Motor neuron (in vitro differentiated cells): Measurements from ENCODE around the gene PTCHD4. TPM values are rescaled to one million over a fixed set of nuclear protein-coding genes. Genes with fewer than 3 reads are reported as not detected.
"Not testable (repeated sequence)": the region's sequence is repeated elsewhere in the genome, so short reads cannot be mapped to it uniquely, and the experiment has no call there.

ENCODE experiments used
- ATAC-seq, 8 experiments: fragments of 200-7000 bp; cut with Tn5 transposase; replicated peaks in 6 of 8; 2 replicates each; pipeline ENCODE4 v1.8.0; 2021; ENCODE audit warnings: mild to moderate bottlenecking in 8 of 8, moderate library complexity in 8 of 8
- H3K27ac ChIP-seq, 2 donors: fragments of 250-450 bp; sonication (Bioruptor Pico); 2 replicates each; pipeline ENCODE4 v1.9.0; 2021; ENCODE audit warnings: antibody characterized with exemption in 2 of 2, mild to moderate bottlenecking in 2 of 2, moderate library complexity in 1 of 2
- H3K4me1 ChIP-seq, 2 donors: fragments of 250-450 bp; sonication (Bioruptor Pico); replicated peaks in 1 of 2; 2 replicates each; pipeline ENCODE4 v1.6.1; 2021; ENCODE audit warnings: antibody characterized with exemption in 2 of 2, mild to moderate bottlenecking in 2 of 2, moderate library complexity in 1 of 2
- H3K4me3 ChIP-seq, 5 donors: fragments of 250-450 bp; sonication (Bioruptor Pico); 2 replicates each; pipeline ENCODE4 v1.9.0; 2021; ENCODE audit warnings: antibody characterized with exemption in 5 of 5, mild to moderate bottlenecking in 5 of 5, moderate library complexity in 4 of 5
- WGBS, 10 experiments: fragments of 450-650 bp; shearing (Covaris generic); methylation state at CpG; one replicate each; pipeline ENCODE4 v1.0.0; 2022; 5-methylcytosine and 5-hydroxymethylcytosine counted together
- in situ Hi-C, 9 experiments: fragments of 400-800 bp; cut with MboI; loops; one replicate each; pipeline ENCODE4 v1.15.0; 2021; ENCODE audit warnings: low sequenced_read_pairs in 9 of 9, low pct_unique_long_range_greater_than_20kb in 2 of 9; ENCODE audit not compliant: unreplicated experiment in 9 of 9
- total RNA-seq, 8 experiments: library from RNA; unstranded; fragments of 300-600 nt; gene quantifications; 2 replicates each; pipeline versions ENCODE4 v1.2.3 to v1.2.4, GENCODE V29; 2022

Gene PTCHD4
- total RNA-seq, 8 experiments from 2014 or later: 1.7 to 46.0 (median 10.8) TPM

DNA sequence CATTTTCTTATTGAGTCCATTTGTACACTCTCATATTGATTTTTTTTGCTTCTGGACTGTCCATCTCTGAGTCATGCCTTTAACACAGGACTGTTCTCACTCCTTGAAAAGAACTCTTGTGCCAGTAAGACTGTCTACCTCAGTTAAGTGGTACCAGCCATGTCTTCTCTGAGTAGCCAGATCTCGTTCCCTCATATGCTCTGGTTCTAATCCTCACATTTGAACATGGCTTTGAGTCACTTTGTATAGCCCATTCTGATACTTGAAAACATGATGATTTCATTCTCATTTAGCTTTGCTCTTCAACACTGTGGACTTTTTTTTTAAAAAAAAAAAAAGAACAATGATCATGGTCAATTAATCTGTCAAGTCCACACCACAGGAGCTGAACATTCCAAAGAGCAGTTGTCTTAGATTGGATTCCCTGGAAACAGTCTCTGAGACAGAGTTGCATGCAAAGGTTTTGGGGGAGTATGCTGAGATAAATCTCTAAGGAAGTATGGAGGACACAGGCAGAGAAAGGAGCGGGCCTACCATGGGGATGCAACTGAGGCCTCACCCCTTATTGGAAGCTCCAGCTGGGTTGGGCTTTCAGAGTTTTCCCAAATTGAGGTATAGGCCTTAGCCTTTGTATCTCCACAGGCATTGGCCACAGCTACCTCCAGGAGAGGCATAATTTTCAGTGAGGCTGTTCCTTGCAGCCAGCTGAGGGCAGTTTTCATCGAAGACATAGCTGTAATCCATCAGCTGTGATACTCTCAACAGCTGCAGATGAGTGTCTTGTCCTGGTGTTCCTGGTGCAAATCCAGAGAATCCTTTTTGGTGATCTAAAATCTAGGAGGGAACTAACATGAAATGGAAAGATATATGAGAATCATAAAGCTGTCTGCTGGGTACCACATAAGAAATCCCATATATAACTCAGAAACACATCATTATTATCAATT, 6.0 kb upstream of the PTCHD4 start:
- in situ Hi-C loops: no loop called here
- Histone ChIP-seq H3K4me1 (peaks cover 7 to 21% of the 10 kb centered on the region in 2 donors), H3K4me3 (no peak overlapping the region), H3K27ac (peak overlapping the region in 1 of 2 donors; percentile 15)
- ATAC-seq: peak in 5 of 8 experiments; percentile 76 to 92 (median 86)
- 20 to 92% (median 63%) methylated on average over 1 to 3 of the region's 3 CpGs for WGBS, 10 experiments

DNA sequence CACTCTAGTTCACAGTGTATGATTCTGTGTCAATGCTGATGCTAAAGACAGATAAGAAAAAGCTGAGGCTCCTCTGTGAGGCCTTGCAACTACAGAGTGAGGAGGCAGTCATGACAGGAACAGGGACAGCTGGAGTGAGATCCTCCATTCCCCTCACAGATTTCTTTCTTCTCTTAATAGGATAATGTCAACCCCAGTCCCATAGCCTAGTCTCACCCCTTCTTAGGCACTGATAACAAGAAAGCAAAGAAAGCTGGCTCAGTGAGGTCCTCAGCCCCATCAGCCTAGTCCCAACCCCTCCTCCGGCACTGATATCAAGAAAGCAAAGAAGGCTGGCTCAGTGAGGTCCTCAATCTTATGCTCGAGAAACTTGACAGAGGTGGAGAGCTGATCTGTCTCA, 2.1 kb upstream of the PTCHD4 start:
- no peak overlapping the region for H3K27ac ChIP-seq
- ATAC-seq: peak in 1 of 8 experiments; percentile 33
- H3K4me3 ChIP-seq: no peak overlapping the region
- H3K4me1 ChIP-seq: peaks cover 19 to 36% of the 10 kb centered on the region in 2 donors
- in situ Hi-C loops: no loop called here
- 16 to 100% (median 90%) methylated on average over 2 of the region's 2 CpGs; no CpG with 5 or more reads in 5 of the 10 experiments for WGBS, 10 experiments

DNA sequence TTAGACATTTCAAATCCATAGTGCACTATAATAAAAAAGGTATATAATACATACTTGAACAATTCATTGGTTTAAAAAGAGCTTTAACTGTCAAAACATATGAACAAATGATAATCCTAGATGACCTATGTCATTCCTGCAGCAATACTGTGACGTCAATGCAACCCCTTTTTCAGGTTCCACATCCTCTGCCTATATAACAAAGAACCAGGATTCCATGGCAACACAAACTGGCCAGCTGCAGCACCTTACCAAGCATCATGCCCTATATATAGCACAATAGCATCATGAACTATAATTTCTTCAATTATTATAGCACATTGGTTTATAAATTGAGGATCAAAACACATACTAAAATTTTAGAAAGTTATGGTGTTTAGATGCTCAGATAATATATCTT, 578 bp upstream of the PTCHD4 start:
- no peak overlapping the region for H3K4me3 ChIP-seq
- peaks cover 14 to 29% of the 10 kb centered on the region in 2 donors for H3K4me1 ChIP-seq
- in situ Hi-C loops: no loop called here
- ATAC-seq: peak in 7 of 8 experiments; percentile 37 to 93 (median 86)
- peak overlapping the region in 1 of 2 donors; percentile 87 for H3K27ac ChIP-seq
- WGBS, 10 experiments: 11 to 80% (median 40%) methylated on average over 1 of the region's 1 CpG; no CpG with 5 or more reads in 3 of the 10 experiments

DNA sequence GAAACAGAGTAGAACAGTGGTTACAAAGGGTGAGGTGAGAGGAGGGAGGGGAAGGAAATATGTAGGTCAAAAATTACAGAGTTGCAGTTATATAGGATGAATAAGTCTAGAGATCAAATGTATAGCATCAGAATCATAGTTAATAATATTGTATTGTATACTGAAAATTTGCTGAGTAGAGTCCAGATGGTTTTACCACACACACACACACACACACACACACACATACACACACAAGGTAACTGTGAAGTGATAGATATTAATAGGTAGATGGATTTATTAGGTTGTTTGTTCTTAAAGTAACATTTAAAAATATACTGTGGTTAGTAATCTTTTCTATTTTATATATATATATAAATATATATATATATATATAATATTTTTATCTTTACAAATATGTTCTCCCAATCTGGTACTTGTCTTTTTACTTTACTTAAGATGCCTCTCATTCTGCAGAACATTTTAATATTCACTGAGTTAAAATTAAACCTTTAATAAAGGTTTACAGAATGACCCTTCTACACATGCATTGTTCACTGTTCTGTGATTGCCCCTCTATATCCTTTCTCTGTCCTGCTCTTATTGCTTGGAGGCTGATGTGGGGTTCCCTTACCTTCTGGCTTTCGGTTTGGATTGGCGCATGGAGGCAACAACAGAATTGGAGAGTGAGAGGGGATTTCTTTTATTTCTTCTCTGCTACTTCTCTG, 408 bp downstream of the PTCHD4 start:
- peak overlapping the region in 4 of 5 donors; percentile 9 to 28 (median 15) for H3K4me3 ChIP-seq
- in situ Hi-C loops: no loop called here
- peak overlapping the region in 1 of 2 donors; percentile 87 for H3K27ac ChIP-seq
- WGBS, 10 experiments: 0 to 100% (median 60%) methylated on average over 1 to 2 of the region's 2 CpGs; no CpG with 5 or more reads in 3 of the 10 experiments
- peak in 1 of 8 experiments; percentile 21 for ATAC-seq
- H3K4me1 ChIP-seq: peaks cover 12 to 26% of the 10 kb centered on the region in 2 donors

DNA sequence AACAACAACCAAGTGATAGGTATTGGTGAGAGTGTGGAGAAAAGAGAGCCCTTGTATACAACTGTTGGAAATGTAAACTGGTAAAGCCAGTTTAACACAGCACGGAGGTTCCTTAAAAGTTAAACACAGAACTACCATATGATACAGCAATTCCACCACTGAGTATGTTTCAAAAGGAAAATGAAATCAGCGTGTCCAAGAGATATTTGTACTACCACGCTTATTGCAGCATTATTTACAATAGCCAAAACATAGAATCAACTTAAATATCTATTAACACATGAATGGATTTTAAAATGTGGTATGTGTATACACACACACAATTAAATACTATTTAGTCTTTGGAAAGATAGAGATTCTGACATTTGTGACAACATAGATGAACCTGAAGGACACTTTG, 1.1 kb downstream of the PTCHD4 start:
- in situ Hi-C loops: no loop called here
- Histone ChIP-seq H3K4me3 (peak overlapping the region in 4 of 5 donors; percentile 9 to 21 (median 15)), H3K27ac (peak overlapping the region in 1 of 2 donors; percentile 27), H3K4me1 (peaks cover 12 to 26% of the 10 kb centered on the region in 2 donors)
- WGBS, 10 experiments: 10 to 100% (median 20%) methylated on average over 1 to 3 of the region's 3 CpGs
- peak in 1 of 8 experiments; percentile 11 for ATAC-seq

DNA sequence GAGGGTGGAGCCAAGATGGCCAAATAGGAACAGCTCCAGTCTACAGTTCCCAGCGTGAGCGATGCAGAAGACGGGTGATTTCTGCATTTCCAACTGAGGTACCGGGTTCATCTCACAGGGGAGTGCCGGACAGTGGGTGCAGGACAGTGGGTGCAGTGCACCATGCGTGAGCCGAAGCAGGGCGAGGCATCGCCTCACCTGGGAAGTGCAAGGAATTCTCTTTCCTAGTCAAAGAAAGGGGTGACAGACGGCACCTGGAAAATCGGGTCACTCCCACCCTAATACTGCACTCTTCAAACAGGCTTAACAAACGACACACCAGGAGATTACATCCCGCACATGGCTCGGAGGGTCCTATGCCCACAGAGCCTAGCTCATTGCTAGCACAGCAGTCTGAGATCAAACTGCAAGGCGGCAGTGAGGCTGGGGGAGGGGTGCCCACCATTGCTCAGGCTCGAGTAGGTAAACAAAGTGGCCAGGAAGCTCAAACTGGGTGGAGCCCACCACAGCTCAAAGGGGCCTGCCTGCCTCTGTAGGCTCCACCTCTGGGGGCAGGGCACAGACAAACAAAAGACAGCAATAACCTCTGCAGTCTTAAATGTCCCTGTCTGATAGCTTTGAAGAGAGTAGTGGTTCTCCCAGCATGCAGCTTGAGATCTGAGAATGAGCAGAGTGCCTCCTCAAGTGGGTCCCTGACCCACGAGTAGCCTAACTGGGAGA, 8.4 kb downstream of the PTCHD4 start:
- ATAC-seq, H3K4me1 ChIP-seq, in situ Hi-C loops, H3K27ac ChIP-seq, H3K4me3 ChIP-seq: not testable (repeated sequence)
- 19 to 94% (median 73%) methylated on average over 2 to 9 of the region's 17 CpGs; no CpG with 5 or more reads in 3 of the 10 experiments for WGBS, 10 experiments

DNA sequence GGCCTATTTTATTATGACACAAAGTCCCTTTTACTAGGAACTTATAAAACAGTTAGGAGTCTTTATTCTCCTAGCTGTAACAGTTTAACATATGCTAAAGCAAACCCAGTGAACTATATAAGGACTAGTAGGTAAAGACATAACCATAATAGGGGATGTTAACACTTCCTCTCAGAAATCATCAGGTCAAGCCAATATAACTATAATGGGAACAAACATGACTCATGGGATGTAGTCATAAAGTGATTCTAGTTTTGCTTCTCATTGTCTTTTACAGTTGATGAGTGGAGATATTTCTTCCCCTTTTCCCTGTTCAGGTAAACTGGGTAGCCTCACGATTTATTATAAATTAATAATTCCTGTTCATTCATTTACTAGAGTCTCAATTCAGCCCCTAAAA, 9.7 kb downstream of the PTCHD4 start:
- 11 to 100% (median 63%) methylated on average over 1 of the region's 1 CpG; no CpG with 5 or more reads in 4 of the 10 experiments for WGBS, 10 experiments
- peak in 4 of 8 experiments; percentile 28 to 66 (median 52) for ATAC-seq
- in situ Hi-C loops: no loop called here
- Histone ChIP-seq H3K4me1 (peaks cover 3 to 10% of the 10 kb centered on the region in 2 donors), H3K27ac (no peak overlapping the region), H3K4me3 (no peak overlapping the region)

DNA sequence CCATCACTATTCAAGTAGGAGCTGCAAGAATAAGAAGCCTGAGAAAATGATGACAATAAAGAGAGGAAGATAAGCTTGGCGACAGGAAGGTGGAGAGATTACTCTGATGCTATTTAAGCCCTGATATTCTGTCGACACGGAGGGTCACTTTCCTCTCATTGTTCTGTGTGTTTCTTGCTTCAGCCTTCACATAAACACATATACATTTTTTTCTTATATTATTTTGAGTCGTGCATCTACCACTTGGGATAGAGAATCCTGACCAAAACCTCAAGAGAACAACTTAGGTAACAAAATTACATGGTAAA, 10.5 kb downstream of the PTCHD4 start:
- H3K4me1 ChIP-seq: peaks cover 3 to 10% of the 10 kb centered on the region in 2 donors
- in situ Hi-C loops: no loop called here
- no peak overlapping the region for H3K27ac ChIP-seq
- 9 to 100% (median 70%) methylated on average over 1 to 4 of the region's 4 CpGs for WGBS, 10 experiments
- ATAC-seq: no peak
- H3K4me3 ChIP-seq: no peak overlapping the region

DNA sequence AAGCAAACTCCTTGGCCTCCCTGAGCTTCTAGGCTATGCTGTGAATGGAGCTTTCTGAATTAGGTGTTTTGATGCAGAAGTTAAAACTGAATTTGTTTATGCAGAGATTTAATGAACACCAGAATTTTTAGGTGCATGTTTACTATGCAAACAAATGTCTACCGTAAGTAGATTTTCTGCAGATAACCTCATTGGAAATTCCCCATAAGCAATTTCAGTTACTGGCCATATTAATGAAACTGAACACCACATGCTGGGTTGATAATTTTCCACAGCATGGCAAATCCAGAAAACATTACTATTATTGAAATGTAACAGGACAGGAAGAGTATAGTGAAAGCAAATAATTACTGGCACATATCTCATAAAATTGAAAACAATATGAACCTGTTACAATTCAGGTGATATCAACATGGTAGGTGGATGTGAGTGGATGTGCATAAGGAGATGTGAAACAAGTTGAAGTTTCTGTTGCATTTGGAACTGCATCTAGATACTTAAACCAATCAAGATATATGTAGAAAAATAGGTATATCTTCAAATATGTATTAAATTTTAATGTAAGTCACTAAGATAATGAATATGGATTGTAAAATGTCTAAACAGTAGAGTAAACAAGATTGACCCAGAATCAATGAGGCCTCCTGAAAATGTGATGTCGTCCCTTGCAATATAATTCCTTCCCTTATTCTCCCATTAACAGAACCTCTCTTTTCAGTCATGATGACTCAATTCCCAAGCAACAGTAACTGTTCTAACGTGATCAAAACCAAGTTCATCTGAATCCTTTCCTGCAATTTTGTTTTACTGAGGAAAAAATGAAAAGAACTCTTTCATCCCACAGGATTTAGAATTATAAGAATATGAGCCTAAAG, 11.0 kb downstream of the PTCHD4 start:
- in situ Hi-C loops: loop anchor here in 1 of 9 experiments (25.0 kb wide), 1 partner anchor 662 kb away; no protein-coding TSS in a partner anchor
- no peak overlapping the region for H3K4me3 ChIP-seq
- no peak overlapping the region for H3K27ac ChIP-seq
- H3K4me1 ChIP-seq: peaks cover 3 to 10% of the 10 kb centered on the region in 2 donors
- no peak for ATAC-seq
- WGBS, 10 experiments: 0 to 100% (median 58%) methylated on average over 1 to 3 of the region's 3 CpGs

DNA sequence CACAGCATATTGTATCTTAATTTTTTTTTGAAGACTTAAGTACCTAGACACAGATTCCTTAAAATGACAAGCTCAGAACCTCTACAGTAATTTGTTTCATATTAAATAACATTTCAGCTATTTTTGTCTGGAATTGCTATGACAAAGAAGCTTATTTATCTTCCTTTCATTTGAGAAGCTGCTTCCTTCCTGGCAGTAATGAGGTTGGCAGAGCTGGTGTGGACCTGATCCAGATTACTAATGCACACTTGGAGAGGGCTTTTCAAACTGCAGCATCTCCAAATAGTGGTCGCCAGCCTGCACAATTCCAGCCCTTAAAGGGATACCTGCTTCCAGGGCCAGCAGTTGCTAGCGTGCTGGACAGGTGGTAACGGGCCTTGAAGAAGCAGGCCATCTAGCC, 12.1 kb downstream of the PTCHD4 start:
- peak in 4 of 8 experiments; percentile 36 to 81 (median 68) for ATAC-seq
- Histone ChIP-seq H3K4me1 (peaks cover 3 to 19% of the 10 kb centered on the region in 2 donors), H3K4me3 (no peak overlapping the region), H3K27ac (no peak overlapping the region)
- WGBS, 10 experiments: 0 to 100% (median 88%) methylated on average over 1 to 3 of the region's 3 CpGs; no CpG with 5 or more reads in 1 of the 10 experiments
- in situ Hi-C loops: loop anchor here in 1 of 9 experiments (25.0 kb wide), 1 partner anchor 663 kb away; no protein-coding TSS in a partner anchor

DNA sequence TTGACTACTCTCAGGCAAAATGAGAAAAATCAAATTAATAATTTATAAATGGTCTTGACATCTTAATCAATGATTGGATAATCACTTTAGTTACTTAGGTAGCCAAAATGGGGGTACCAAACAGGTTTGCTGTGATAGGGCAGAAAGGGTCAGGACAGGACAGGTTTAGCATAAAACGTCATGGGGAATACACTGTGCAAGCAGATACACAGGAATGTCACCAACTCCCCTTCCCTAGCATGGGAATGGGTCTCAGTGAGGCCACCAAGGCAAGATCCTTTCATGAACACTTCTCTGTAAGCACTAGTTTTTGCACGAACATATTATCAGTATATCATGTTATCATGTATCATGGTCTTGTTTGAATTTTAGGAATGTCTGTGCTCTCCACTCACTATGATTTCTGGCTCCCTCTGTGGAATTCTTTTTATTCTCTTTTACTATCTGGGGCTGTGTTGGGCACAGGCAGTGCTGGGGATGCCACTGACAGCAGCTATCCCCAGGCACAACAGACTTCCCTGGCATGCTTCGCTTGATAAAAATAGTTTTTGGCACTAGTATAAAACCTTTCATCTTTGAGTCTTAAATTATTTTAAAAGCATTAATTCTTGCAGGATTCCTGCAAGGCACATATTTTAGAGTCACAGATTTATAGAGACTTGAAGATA, 18.3 kb downstream of the PTCHD4 start:
- WGBS, 10 experiments: 12 to 100% (median 60%) methylated on average over 1 to 3 of the region's 3 CpGs; no CpG with 5 or more reads in 2 of the 10 experiments
- Histone ChIP-seq H3K4me1 (peaks cover 6 to 31% of the 10 kb centered on the region in 2 donors), H3K4me3 (no peak overlapping the region), H3K27ac (no peak overlapping the region)
- in situ Hi-C loops: loop anchor here in 1 of 9 experiments (25.0 kb wide), 1 partner anchor 670 kb away; no protein-coding TSS in a partner anchor
- peak in 1 of 8 experiments; percentile 21 for ATAC-seq
